GM12874 (cell line): ENCODE results near the gene NTM.

Experiments used
- CTCF ChIP-seq: IDR thresholded peaks from 2 replicates; pipeline ENCODE4 v1.5.1; 2011; ENCODE audit warnings: low read depth, mild to moderate bottlenecking, control low read depth, low read length, moderate library complexity; ENCODE audit not compliant: insufficient read depth

NTM gene

DNA sequence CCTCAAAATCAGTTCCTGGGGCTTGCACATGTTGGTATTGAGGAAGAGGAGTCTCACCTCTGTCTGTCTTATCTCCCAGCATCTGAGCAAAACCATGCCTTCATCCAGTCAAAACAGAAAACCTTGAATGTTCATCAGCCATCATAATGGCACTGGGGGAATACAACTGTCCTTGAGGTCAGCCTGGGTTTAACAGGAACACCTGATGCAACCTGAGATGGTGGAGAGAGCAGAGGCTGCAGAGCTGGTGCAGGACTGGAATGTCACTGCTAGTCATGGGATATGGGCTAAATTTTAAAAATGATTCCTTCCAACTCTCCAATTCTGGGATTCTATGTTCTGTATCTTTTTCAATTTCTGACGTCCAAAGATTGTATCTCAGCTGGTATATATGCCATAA lies 931.0 kb downstream of the NTM start:
- no peak for TF ChIP-seq CTCF

- no peak for TF ChIP-seq CTCF
Observed at GRCh38 chr11:132301900-132302299, 931.5 kb downstream of the NTM start.

- no peak for TF ChIP-seq CTCF
Observed at GRCh38 chr11:132307309-132308020, 937.0 kb downstream of the NTM start.

- no peak for TF ChIP-seq CTCF
Observed at GRCh38 chr11:132310390-132311375, 940.3 kb downstream of the NTM start.

DNA sequence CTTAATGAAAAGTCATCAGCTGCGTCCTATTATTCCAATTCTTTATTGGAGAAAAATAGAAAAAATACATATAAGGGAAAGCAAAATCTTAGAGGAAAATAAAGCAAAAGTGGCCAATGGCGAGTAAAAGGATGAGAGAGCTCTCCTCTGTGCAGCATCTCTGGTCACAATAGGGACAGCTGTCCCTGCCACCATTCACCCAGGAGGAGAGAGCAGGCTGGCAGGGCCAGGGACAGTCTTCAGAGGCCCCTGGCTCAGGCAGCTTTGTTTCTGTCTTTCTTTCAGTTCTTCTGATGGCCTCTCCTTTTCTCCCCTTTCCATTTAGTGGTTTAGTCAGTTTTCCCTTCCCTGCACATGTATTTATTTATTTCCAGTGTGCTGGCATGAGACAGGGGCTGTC lies 941.3 kb downstream of the NTM start:
- no peak for TF ChIP-seq CTCF

DNA sequence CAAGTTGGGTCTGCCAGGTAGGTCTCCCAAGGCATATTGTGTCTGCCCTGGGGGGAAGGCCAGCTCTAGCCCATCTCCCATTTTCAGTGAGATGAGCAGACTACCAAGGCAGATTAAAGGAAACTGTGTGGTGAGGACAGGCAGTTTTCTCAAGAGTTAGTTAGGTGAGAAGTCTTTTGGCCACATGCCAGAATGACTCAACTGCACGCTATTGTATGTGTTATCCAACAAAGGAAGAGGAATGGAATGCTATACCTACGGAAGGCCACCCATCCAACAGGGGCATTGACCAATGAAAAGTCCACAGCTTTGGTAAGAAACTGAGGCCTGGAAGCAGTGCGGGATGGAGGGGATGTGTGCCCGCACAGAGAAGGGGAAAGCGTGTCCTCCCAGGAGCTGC lies 941.7 kb downstream of the NTM start:
- TF ChIP-seq CTCF, result no peak

DNA sequence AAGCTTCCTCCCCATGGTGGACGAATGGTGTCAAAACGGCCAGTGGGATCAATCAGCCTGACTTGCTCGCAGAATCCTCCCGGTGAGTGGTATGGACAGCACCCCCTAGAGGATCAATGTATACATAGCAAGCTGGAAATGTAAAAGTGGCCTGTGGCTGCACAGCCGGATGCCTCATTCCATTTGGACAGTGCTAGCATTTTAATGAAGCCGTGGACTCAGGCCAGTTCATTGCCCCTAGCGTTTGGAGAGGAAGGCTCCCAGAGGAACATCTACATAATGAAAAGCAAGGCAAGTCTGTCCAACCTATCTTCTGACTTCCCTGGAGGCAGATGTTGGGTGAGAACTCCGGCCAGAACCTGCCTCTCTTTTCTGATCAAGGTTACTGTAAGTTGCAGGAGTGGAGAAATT lies 942.3 kb downstream of the NTM start:
- TF ChIP-seq CTCF, result peak; percentile 78
